ENCODE data around the gene GAS2L3.

GAS2L3 gene

DNA sequence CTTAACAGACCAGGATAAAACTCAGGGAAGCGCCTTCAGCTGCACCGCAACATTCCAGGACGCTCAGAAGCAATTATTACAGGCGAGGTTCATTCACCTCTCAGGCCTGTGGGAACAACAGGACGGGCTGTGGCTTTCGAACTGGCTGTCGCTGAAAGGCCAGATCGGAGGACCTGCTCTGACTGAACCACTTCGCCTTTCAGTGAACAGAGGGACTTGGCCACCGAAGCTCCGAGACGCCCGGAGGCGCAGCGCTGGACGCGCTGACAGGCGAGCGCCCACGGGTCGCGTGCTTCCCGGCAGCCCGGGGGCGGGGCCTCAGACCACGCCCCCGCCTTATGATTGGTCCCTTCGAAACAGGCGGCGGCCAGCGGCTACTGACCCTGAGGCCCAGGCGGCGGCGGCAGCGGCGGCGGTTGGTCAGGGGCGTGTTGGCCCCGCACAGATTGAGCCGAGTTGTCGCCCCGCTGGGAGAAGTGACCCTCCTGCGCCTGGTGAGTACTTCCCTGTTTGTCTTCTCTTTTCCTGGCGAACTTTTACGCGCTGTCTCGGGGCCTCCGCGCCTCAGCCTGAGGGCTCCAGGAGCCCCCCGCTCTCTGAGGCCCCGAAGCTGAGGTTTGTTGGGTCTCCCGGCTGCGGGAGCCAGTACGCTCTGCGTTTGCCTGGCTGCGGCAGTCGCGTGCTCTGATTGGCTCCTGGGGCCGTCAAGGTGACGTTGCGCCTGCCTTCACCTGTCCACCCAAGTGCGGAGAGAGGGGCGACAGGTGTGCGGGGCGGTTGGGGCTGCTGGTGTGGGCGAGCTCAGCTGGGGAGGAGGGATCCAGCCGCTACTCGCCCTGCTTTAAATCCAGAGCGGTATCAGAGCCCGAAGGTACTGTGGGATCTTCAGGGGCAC, at the start of gene GAS2L3:
TSS of gene GAS2L3 (plus strand) at position 393 of the 895 bp plus-strand sequence. CDS start 21,221 bp downstream, outside the sequence.
- POLR2A ChIA-PET, result interaction anchor here (0.5 to 1.5 kb wide), 2 partner anchors 22 to 164 kb away, joined by 3 read pairs; no protein-coding TSS in a partner anchor
- CTCF ChIA-PET, result no interaction called here
- TF ChIP-seq ZNF384 (IDR thresholded peaks at IDR 0.05) (no peak), HDGF (IDR thresholded peaks at IDR 0.05; ENCODE audit: borderline replicate concordance) (no peak), CTBP1 (IDR thresholded peaks at IDR 0.05; ENCODE audit: borderline replicate concordance) (no peak), NFRKB (IDR thresholded peaks at IDR 0.05) (no peak), LEF1 (IDR thresholded peaks at IDR 0.05; ENCODE audit: borderline replicate concordance) (no peak), FOXK2 (IDR thresholded peaks at IDR 0.05) (no peak), SUZ12 (IDR thresholded peaks at IDR 0.05) (no peak), TARDBP (IDR thresholded peaks at IDR 0.05) (no peak), ELF4 (IDR thresholded peaks at IDR 0.05) (no peak), SP1 (IDR thresholded peaks at IDR 0.05) (no peak), FOXA1 (IDR thresholded peaks at IDR 0.05) (no peak), FOXM1 (IDR thresholded peaks at IDR 0.05; ENCODE audit: borderline replicate concordance) (peak; percentile 97), BHLHE40 (IDR thresholded peaks at IDR 0.05; ENCODE audit: borderline replicate concordance) (no peak), ARNT (IDR thresholded peaks at IDR 0.05) (0 out of 2 replicates have a peak, but pooled peaks have one; percentile 5), L3MBTL2 (conservative IDR thresholded peaks at IDR 0.05) (peak; percentile 81)
- TF ChIP-seq, protein P1, sequence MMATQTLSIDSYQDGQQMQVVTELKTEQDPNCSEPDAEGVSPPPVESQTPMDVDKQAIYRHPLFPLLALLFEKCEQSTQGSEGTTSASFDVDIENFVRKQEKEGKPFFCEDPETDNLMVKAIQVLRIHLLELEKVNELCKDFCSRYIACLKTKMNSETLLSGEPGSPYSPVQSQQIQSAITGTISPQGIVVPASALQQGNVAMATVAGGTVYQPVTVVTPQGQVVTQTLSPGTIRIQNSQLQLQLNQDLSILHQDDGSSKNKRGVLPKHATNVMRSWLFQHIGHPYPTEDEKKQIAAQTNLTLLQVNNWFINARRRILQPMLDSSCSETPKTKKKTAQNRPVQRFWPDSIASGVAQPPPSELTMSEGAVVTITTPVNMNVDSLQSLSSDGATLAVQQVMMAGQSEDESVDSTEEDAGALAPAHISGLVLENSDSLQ (IDR thresholded peaks at IDR 0.05), result peak; percentile 94
- DNase-seq (ENCODE audit: extremely low spot score), result peak; percentile 90

DNA sequence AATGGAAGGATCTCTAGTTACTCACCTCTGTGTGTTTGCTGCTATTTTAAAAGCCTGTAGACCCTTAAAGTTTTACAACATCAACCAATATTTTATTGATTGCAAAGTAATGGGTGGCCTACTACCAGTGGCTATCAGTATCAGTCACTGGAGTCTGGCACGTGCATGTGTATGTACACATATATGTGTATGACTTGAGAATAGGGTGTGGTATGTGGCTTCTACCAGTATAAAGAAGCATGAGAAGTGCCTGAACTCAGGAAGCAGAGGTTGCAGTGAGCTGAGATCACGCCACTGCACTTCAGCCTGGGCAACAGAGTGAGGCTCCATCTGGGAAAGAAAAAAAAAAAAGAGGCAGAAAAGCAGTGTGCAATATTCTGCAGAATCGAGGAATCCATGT, 45.5 kb upstream of the GAS2L3 start:
- DNase-seq (ENCODE audit: extremely low spot score), result no peak

DNA sequence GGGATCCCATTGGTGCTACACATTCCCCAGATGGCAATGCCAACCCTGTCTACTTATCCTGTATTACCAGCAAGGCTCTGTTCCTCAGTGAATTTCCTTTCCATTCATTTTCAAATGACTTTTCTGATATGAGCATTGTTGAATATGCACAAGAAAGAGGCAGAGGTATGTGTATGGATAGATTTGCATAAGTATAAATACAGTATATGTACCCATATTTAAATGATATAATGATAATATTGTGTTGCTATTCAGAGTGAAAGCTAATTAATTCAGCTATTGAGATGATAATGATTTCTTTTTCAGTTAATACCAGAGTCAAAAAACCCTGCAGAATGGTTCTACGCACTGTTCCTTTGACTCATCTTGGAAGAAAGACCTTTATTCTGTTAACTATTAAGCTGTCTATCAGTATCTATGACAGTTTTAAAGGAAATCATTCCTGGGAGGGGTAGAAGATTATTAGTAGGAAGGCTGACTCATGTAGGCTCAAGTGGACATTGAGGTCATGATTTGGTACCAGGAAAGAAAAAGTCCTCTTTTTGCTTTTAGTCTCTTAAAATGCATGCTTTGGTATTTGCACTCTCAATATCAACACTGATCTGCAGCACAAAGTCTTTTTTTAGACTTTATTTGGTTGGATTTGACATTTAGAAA, 44.9 kb upstream of the GAS2L3 start:
- no peak for TF ChIP-seq SP1 (IDR thresholded peaks at IDR 0.05)
- TF ChIP-seq LEF1 (IDR thresholded peaks at IDR 0.05; ENCODE audit: borderline replicate concordance), result no peak
- no peak for TF ChIP-seq CTBP1 (IDR thresholded peaks at IDR 0.05; ENCODE audit: borderline replicate concordance)
- ChIA-PET POLR2A (no interaction called here), CTCF (no interaction called here)
- DNase-seq (ENCODE audit: extremely low spot score), result no peak

More for the DNA sequence above, 45.5 kb upstream of the GAS2L3 start:
- POLR2A ChIA-PET, result no interaction called here
- TF ChIP-seq L3MBTL2 (conservative IDR thresholded peaks at IDR 0.05), result no peak
- TF ChIP-seq ELF4 (IDR thresholded peaks at IDR 0.05), result no peak
- TF ChIP-seq BHLHE40 (IDR thresholded peaks at IDR 0.05; ENCODE audit: borderline replicate concordance), result no peak
- no peak for TF ChIP-seq NFRKB (IDR thresholded peaks at IDR 0.05)
- no peak for TF ChIP-seq HDGF (IDR thresholded peaks at IDR 0.05; ENCODE audit: borderline replicate concordance)
- TF ChIP-seq ZNF384 (IDR thresholded peaks at IDR 0.05), result no peak
- CTCF ChIA-PET, result no interaction called here

DNA sequence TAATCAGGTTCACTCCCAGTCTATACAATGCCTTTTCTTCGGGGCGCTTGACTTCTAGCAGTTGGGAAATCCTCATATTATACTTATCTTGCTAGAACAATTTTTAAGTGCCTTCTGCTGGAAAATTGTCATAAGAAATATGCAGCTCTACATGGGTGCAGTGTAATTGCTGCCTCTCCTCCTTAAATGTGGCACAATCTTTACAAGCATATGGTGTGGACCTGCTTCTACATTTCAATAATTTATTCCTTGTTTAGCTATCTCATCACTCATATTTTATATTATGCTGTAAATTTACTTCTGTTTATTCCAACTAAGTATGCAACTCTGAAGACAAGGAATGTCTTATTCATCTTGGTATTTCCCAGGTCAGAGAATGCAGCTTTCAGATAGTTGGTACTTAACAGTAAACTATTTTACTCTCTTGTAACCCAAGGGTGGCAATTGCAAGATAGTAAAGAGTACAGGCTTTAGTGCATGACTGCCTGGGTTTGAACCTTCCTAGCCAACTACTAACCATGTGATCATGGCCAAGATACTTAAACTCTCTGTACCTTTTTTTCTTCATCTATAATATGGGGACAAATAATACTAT, 43.6 kb upstream of the GAS2L3 start:
- TF ChIP-seq TARDBP (IDR thresholded peaks at IDR 0.05), result no peak
- no peak for TF ChIP-seq LEF1 (IDR thresholded peaks at IDR 0.05; ENCODE audit: borderline replicate concordance)
- no peak for TF ChIP-seq L3MBTL2 (conservative IDR thresholded peaks at IDR 0.05)
- no peak for TF ChIP-seq ZNF384 (IDR thresholded peaks at IDR 0.05)
- no peak for TF ChIP-seq SP1 (IDR thresholded peaks at IDR 0.05)
- no peak for DNase-seq (ENCODE audit: extremely low spot score)
- CTCF ChIA-PET, result no interaction called here
- POLR2A ChIA-PET, result no interaction called here

DNA sequence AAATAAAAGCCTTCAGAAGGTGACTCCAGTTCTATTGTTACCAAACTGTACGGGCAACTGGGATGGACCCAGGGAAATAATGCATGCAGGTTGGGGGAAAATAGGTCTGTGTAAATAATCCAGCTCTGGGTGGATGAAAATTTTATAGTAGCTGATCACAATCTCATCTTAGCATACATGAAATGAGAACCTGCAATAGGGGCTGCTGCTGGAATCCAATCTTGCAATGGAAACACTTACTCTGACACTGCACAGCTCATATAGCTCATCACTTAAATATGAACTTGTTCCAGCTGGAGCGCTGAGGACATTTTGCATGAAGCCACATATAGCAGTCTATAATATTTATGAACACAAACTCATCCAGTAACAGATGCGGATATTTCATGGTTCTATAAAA, 40.1 kb upstream of the GAS2L3 start:
- POLR2A ChIA-PET, result no interaction called here
- CTCF ChIA-PET, result no interaction called here
- TF ChIP-seq FOXK2 (IDR thresholded peaks at IDR 0.05) (no peak), CTBP1 (IDR thresholded peaks at IDR 0.05; ENCODE audit: borderline replicate concordance) (no peak), TARDBP (IDR thresholded peaks at IDR 0.05) (no peak), ARNT (IDR thresholded peaks at IDR 0.05) (no peak), ZNF384 (IDR thresholded peaks at IDR 0.05) (no peak), SP1 (IDR thresholded peaks at IDR 0.05) (no peak), BHLHE40 (IDR thresholded peaks at IDR 0.05; ENCODE audit: borderline replicate concordance) (no peak), NFRKB (IDR thresholded peaks at IDR 0.05) (no peak), L3MBTL2 (conservative IDR thresholded peaks at IDR 0.05) (no peak), HDGF (IDR thresholded peaks at IDR 0.05; ENCODE audit: borderline replicate concordance) (no peak), SUZ12 (IDR thresholded peaks at IDR 0.05) (no peak), FOXM1 (IDR thresholded peaks at IDR 0.05; ENCODE audit: borderline replicate concordance) (no peak), ELF4 (IDR thresholded peaks at IDR 0.05) (no peak), FOXA1 (IDR thresholded peaks at IDR 0.05) (no peak), LEF1 (IDR thresholded peaks at IDR 0.05; ENCODE audit: borderline replicate concordance) (no peak)
- TF ChIP-seq, protein P1 (IDR thresholded peaks at IDR 0.05), result no peak
- DNase-seq (ENCODE audit: extremely low spot score), result no peak

DNA sequence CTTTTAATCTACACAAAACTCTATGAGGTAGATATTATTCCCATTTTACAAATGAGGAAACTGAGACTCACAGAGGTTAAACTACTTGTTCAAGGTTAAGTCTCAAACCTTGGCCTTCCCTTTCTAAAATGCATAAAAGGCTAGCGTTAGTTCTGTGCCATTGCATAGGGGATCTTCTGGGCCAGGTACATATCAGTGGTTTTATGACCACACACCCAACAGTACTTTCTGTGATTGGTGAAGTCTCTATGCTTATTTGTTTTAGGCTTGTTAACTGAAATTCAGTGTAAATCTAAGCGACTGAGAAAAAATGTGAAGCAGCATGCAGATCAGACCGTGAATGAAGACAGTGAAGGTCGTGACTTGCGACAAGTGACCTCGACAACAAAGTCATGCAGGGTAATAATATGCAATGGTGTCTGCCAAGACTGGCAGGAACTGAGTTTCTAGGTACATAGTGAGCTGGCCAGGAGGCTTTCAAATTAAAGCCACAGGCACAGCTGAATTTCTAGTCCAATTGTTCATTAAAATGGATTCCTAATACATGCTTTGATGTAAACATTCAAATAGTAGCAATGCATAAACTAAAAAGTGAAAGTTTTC, 38.8 kb upstream of the GAS2L3 start:
- CTCF ChIA-PET, result no interaction called here
- no peak for DNase-seq (ENCODE audit: extremely low spot score)
- POLR2A ChIA-PET, result no interaction called here
- TF ChIP-seq FOXM1 (IDR thresholded peaks at IDR 0.05; ENCODE audit: borderline replicate concordance) (no peak), NFRKB (IDR thresholded peaks at IDR 0.05) (no peak), BHLHE40 (IDR thresholded peaks at IDR 0.05; ENCODE audit: borderline replicate concordance) (no peak), CTBP1 (IDR thresholded peaks at IDR 0.05; ENCODE audit: borderline replicate concordance) (no peak), L3MBTL2 (conservative IDR thresholded peaks at IDR 0.05) (no peak), LEF1 (IDR thresholded peaks at IDR 0.05; ENCODE audit: borderline replicate concordance) (no peak), TARDBP (IDR thresholded peaks at IDR 0.05) (no peak), ELF4 (IDR thresholded peaks at IDR 0.05) (no peak), SP1 (IDR thresholded peaks at IDR 0.05) (no peak)

Measured in HEK293T (cell line).